NOMO-1 treated with DMSO at 0.1 percent for 48 hours (cell line): ENCODE data around the gene CHST13.

Experiments used
- DNase-seq: peaks from one replicate; lab custom pipeline; 2025; ENCODE audit not compliant: unreplicated experiment; lab: John Stamatoyannopoulos, UW

Gene CHST13

GRCh38 chr3:126507886-126508285 lies 16.1 kb upstream of the CHST13 start:
- no peak for DNase-seq

GRCh38 chr3:126508564-126508964 lies 15.4 kb upstream of the CHST13 start:
- no peak for DNase-seq

GRCh38 chr3:126509597-126510307 lies 14.2 kb upstream of the CHST13 start:
- DNase-seq = no peak

- no peak for DNase-seq
Observed at GRCh38 chr3:126510308-126510910, 13.5 kb upstream of the CHST13 start.

GRCh38 chr3:126511291-126511690 lies 12.7 kb upstream of the CHST13 start:
- no peak for DNase-seq

- no peak for DNase-seq
Observed at GRCh38 chr3:126512026-126512425, 11.9 kb upstream of the CHST13 start.

GRCh38 chr3:126512916-126513650 lies 10.9 kb upstream of the CHST13 start:
- no peak for DNase-seq

- no peak for DNase-seq
Observed at GRCh38 chr3:126514161-126514560, 9.8 kb upstream of the CHST13 start.

- DNase-seq = no peak
Observed at GRCh38 chr3:126515066-126515706, 8.8 kb upstream of the CHST13 start.

GRCh38 chr3:126516152-126516935 lies 7.6 kb upstream of the CHST13 start:
- DNase-seq = no peak

- DNase-seq = no peak
Observed at GRCh38 chr3:126516936-126517290, 7.0 kb upstream of the CHST13 start.

GRCh38 chr3:126517291-126517951 lies 6.5 kb upstream of the CHST13 start, which contains the start of gene UROC1:
TSS of gene UROC1 (minus strand) at chr3:126517773. CDS start at chr3:126517719, 54 bp downstream.
- no peak for DNase-seq

GRCh38 chr3:126517986-126518778 lies 5.8 kb upstream of the CHST13 start:
- DNase-seq = no peak

- no peak for DNase-seq
Observed at GRCh38 chr3:126518779-126519177, 5.2 kb upstream of the CHST13 start.

- no peak for DNase-seq
Observed at GRCh38 chr3:126519506-126520455, 4.2 kb upstream of the CHST13 start.

GRCh38 chr3:126521122-126521891 lies 2.6 kb upstream of the CHST13 start:
- no peak for DNase-seq

GRCh38 chr3:126522363-126522788 lies 1.6 kb upstream of the CHST13 start:
- peak; percentile 19 for DNase-seq
